ENCODE measurements around the gene NPHP1.
"Not testable (repeated sequence)": the region's sequence is repeated elsewhere in the genome, so short reads cannot be mapped to it uniquely, and the experiment has no call there.

NPHP1 gene

DNA sequence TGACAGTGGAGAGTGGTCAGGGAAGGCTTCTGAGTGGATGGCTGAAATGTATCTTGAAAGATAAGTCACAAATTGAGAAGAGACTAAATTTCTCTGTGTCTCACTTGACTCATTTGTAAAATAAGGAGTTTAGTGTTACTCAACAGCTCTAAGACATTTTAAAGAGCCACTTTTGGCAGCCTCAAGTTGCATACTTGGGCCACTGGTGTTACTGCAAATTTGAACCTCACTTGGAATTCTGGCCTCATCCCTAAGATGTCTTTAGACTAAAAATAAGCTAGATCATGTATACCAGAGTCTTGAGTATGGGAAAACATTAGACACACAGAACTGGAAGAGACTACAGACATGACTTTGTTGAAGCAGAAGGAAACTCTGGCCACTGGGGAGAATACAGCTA is 12.0 kb upstream of the NPHP1 start:
- TF ChIP-seq ZFX (IDR thresholded peaks at IDR 0.05; ENCODE audit: borderline replicate concordance): no peak
- H3K27ac ChIP-seq: no peak overlapping the region

DNA sequence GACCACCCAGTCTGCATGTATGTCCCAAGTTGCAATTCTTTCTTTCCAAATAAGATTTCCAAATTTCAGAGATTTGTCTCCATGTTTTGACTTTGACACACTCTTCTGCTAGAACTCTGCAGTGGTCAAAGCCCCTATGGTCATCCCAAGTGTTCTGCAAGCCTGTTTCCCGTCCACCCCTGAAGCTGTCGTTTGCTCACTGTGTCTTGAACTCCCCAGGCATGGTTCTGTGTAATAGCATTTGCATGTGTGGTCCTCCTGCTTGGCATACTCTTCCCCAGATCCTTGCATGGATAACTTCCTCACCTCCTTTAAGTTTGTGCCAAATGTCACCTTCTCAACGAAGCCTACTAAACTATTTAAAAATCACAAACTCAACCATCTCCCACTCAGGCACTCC is 11.4 kb upstream of the NPHP1 start:
- no peak overlapping the region for H3K27ac ChIP-seq
- TF ChIP-seq ZFX (IDR thresholded peaks at IDR 0.05; ENCODE audit: borderline replicate concordance): no peak
- TF ChIP-seq, protein P1, sequence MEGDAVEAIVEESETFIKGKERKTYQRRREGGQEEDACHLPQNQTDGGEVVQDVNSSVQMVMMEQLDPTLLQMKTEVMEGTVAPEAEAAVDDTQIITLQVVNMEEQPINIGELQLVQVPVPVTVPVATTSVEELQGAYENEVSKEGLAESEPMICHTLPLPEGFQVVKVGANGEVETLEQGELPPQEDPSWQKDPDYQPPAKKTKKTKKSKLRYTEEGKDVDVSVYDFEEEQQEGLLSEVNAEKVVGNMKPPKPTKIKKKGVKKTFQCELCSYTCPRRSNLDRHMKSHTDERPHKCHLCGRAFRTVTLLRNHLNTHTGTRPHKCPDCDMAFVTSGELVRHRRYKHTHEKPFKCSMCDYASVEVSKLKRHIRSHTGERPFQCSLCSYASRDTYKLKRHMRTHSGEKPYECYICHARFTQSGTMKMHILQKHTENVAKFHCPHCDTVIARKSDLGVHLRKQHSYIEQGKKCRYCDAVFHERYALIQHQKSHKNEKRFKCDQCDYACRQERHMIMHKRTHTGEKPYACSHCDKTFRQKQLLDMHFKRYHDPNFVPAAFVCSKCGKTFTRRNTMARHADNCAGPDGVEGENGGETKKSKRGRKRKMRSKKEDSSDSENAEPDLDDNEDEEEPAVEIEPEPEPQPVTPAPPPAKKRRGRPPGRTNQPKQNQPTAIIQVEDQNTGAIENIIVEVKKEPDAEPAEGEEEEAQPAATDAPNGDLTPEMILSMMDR (IDR thresholded peaks at IDR 0.05): no peak

DNA sequence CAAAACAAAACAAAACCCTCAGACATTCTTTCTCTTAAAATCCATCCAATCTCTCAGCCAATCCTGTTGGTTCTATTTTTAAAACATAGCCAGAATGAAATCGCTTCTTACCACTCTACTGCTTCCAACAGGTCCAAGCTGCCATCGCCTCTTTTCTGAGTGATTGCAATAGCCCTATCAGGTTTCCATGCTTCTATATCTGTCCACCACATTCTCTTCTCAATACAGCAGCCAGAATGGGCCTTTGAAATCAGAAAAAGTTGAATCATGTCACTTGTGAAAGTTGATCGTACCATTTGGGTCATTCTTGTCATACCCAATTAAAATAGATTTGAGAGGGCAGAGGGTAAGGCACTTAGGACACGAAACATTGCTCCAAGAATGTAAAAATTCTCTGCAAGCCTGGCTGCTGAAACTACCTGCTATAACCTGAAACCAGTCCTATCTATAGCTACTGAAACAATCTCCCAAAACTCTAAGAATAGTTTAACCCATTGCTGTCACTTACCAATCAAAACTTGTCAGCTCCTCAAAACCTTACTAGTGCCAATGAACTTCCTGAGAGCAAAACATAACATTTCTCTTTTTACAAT is 10.8 kb upstream of the NPHP1 start:
- TF ChIP-seq ZFX (IDR thresholded peaks at IDR 0.05; ENCODE audit: borderline replicate concordance): no peak
- TF ChIP-seq, protein P1 (IDR thresholded peaks at IDR 0.05): no peak
- no peak overlapping the region for H3K27ac ChIP-seq

DNA sequence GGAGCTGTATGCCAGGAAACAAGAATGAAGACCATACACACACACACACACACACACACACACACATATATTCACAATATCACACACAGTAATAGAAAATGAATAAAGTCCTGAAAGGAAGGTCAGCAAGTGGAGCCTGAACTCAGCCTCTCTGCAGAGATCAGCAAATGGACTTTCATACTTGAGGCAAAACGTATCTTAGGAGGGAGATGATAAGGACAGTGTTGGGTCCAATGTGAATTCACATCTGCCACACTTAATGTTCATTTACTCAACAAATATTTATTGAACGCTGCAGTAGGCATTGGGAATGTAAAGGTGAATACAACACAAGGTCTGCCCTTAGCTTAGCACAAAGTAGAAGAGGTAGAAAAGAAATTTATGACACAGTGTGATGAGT is 10.3 kb upstream of the NPHP1 start:
- H3K27ac ChIP-seq: no peak overlapping the region
- TF ChIP-seq, protein P1 (IDR thresholded peaks at IDR 0.05): no peak
- no peak for TF ChIP-seq ZFX (IDR thresholded peaks at IDR 0.05; ENCODE audit: borderline replicate concordance)

DNA sequence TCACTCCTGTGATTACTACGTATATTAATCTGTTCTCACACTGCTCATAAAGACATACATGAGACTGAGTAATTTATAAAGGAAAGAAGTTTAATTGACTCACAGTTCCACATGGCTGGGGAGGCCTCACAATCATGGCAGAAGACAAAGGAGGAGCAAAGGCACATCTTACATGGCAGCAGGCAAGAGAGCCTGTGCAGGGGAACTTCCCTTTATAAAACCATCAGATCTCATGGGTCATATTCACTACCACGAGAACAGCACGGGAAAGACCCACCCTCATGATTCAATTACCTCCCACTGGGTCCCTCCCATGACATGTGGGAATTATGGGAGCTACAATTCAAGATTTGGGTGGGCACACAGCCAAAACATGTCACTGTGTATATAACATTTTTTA is 8.7 kb upstream of the NPHP1 start:
- H3K27ac ChIP-seq: not testable (repeated sequence)

DNA sequence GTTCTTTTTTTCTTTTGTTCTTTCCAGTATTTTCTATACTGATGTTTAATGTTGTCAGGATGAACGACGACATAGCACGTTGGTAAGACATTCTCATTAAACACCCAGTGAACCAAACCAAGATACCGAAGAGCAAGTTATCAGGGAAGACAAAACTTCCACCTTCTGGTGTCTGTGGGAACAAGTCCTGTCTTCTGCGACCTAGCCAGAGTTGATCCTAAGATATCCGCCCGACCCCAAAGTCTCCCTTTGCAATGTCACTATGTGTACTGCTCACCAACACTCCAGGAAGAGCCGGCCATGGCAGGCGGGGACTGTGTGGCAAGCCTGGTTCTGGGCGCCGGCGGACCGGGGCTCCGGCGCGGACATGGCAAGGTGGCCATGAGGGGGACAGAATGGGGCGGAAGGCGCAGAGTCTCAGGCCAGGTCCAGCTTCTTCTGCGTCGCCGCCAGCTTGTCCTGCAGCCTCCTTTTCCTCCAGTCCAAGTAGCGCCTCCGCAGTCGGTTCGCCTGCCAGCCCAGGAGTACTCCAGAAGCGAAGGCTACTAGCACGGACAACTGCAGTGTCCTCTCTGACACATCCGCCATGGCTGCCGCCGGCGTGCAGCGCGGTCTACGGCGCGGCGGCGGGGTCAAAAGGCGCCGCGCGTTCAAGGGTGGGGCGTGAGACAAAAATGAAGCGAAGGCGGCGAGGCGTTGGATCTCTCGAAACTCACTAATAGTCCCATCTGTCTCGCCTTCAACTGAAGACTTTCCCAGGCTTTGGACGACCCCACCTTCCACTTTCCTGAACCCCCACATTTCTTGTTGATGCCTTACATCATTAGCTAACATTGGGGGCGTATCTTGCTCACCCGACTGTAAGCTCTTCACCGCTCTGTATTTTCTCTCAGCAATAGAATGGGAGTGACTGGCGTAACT is 7.4 kb upstream of the NPHP1 start, which contains the start of gene MTLN:
Gene MTLN (minus strand): TSS at position 610 of the 921 bp plus-strand sequence. CDS start 22 bp downstream, at position 588.
- H3K27ac ChIP-seq: peak within 1 kb of the TSS; percentile 73
- no peak for TF ChIP-seq ZFX (IDR thresholded peaks at IDR 0.05; ENCODE audit: borderline replicate concordance)
- TF ChIP-seq, protein P1 (IDR thresholded peaks at IDR 0.05): no peak

DNA sequence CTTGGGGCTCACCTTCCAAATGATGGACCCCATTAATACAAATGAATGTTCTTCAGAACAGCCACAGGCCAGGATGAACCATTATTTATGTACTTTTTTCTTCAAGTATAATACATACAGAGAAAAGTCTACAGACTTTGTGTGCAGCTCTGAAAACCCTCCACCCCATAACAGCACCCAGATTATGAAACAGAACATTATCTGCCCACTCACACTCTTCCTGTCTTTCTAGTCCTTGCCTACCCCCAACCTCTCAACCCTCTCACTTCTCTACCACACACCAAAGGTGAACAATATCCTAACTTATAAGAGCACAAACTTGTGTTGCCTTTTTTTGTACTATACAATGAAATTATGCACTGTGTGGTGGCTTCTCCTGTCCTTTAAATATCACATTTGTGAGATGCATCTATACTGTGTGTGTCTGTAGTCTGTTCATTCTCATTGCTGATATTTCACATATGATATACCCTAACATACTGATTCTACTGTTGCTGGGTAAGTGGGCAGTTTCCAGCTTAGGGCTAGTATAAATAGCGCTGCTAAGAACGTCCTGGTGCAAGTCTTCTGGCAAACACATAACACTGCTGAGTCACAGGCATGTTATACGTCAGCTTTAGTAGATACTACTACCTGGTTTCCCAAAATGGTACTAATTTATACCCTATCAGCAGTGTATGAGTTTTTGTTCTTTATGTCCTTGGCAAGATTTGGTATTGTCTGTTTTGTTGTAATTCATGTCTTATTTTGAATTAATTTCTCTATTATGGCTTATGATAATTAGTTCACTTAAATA is 1.0 kb upstream of the NPHP1 start:
- H3K27ac ChIP-seq: 0 out of 2 replicates have a peak overlapping the region, but pooled peaks have one; percentile 45
- TF ChIP-seq ZFX (IDR thresholded peaks at IDR 0.05; ENCODE audit: borderline replicate concordance): no peak
- TF ChIP-seq, protein P1 (IDR thresholded peaks at IDR 0.05): no peak

DNA sequence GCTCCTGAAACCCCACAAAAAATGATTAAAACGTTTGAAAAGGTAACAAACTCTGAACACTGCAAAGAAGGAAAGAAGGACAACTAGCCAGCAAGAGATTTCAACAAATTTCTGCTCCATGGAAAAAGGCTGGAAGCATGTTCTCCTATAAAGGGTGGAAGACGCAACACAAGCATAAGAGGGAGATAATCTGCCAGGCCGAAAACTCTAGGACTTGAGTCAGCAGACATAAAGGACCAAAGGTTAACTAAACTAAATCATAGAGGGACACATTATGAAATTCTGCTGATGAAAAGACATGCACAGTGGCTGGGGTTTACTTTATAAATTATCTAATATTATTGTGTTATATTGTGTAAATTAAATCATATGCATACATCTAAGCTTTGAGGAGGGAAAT is 6.8 kb downstream of the NPHP1 start:
- no peak for TF ChIP-seq ZFX (IDR thresholded peaks at IDR 0.05; ENCODE audit: borderline replicate concordance)
- TF ChIP-seq, protein P1 (IDR thresholded peaks at IDR 0.05): no peak
- no peak overlapping the region for H3K27ac ChIP-seq
